GM06990 (cell line): ENCODE data around the gene PELI3.
A peak's percentile ranks its signal among the peaks of the same experiment; 100 is the strongest.
"Not testable (repeated sequence)": the region's sequence is repeated elsewhere in the genome, so short reads cannot be mapped to it uniquely, and the experiment has no call there.

Experiments
- DNase-seq: peaks from one replicate; pipeline ENCODE4 v3.0.0-alpha.2; 2011; ENCODE audit not compliant: insufficient read length; ENCODE audit errors: extremely low read depth
- H3K27me3 ChIP-seq: replicated peaks from 2 replicates; pipeline ENCODE4 v1.6.0; 2011; ENCODE audit warnings: low read length; ENCODE audit not compliant: control insufficient read depth, insufficient read depth
- H3K36me3 ChIP-seq: 2 replicates; pipeline ENCODE4 v1.5.1; 2011; ENCODE audit warnings: low read length; ENCODE audit not compliant: control insufficient read depth, insufficient read depth
- H3K4me3 ChIP-seq: replicated peaks from 2 replicates; pipeline ENCODE4 v1.5.1; 2011; ENCODE audit warnings: low read depth, mild to moderate bottlenecking, control low read depth, low read length
- TF ChIP-seq, protein P1 (sequence below): IDR thresholded peaks from 2 replicates; pipeline ENCODE4 v1.5.1; 2011; ENCODE audit warnings: low read length, control low read depth, mild to moderate bottlenecking, inconsistent platforms; ENCODE audit not compliant: insufficient read depth, poor library complexity, severe bottlenecking

The PELI3 gene

DNA sequence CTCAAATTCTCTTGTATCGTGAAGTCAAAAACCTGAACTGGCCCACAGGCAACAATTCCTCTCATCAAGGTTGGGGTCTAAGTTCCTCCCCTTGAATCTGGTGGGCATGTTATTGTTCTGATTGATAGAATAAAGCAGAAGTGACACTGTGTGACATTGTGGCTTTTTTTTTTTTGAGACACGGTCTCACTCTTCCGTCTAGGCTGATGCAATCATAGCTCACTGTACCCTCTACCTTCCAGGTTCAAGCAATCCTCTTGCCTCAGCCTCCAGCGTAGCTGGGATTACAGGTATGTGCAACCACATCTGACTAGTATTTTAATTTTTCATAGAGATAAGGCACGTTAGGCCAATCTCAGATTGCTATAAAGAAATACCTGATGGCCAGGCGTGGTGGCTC lies 8.9 kb upstream of the PELI3 start:
- no peaks in the 10 kb centered on the region for H3K36me3 ChIP-seq
- no peak for DNase-seq
- H3K4me3 ChIP-seq, result no peak overlapping the region
- TF ChIP-seq, protein P1, sequence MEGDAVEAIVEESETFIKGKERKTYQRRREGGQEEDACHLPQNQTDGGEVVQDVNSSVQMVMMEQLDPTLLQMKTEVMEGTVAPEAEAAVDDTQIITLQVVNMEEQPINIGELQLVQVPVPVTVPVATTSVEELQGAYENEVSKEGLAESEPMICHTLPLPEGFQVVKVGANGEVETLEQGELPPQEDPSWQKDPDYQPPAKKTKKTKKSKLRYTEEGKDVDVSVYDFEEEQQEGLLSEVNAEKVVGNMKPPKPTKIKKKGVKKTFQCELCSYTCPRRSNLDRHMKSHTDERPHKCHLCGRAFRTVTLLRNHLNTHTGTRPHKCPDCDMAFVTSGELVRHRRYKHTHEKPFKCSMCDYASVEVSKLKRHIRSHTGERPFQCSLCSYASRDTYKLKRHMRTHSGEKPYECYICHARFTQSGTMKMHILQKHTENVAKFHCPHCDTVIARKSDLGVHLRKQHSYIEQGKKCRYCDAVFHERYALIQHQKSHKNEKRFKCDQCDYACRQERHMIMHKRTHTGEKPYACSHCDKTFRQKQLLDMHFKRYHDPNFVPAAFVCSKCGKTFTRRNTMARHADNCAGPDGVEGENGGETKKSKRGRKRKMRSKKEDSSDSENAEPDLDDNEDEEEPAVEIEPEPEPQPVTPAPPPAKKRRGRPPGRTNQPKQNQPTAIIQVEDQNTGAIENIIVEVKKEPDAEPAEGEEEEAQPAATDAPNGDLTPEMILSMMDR, result no peak
- H3K27me3 ChIP-seq, result no peaks in the 10 kb centered on the region; the same call in 1 of the 2 replicates

DNA sequence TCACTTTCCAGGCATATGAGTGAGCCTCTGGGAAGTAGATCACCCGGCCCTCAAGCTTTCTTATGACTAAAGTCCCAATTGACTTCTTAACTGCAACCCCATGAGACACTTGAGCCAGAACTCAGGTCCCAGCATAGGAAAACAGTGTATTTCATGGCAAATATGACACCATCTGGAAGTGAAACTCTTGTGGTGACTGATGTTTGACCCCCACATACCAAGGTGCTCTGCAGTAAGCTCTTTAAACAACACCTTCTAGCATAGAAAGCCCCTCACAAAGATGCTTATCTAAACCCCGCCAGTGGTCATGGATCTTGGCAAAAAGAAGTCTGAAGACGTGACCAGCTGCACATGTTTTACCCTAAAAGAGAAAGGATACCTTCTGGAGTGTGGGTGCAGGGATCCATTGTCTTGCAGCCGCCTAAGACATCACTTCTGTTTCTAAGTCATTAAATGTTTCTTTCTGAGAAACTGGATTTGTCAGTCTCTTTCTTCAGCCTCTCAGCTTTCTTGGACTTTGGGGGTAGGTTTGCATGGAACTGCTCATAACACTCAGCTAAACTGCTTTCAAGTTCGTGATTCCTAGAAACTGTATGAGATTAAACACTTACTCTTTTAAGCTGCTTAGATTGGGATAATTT lies 7.4 kb upstream of the PELI3 start:
- Histone ChIP-seq H3K27me3 (no peaks in the 10 kb centered on the region), H3K36me3 (no peaks in the 10 kb centered on the region), H3K4me3 (no peak overlapping the region)
- TF ChIP-seq, protein P1, result no peak
- DNase-seq, result peak; percentile 49

DNA sequence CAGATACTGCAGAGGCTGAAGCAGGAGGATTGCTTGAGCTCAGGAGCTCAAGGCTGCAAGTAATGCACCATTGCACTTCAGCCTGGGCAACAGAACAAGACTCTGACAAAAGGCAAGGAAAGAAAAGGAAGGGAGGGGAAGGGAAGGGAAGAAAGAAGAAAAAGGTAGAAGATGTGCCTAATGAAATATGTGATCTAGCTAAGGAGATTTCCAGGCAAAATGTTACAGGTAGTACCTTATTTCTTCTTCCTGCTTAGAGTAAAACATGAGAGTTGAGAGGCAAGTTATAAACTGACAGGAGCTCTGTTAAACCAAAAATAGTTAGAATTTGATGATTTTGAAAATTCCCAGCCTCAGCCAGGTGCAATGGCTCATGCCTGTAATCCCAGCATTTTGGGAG lies 4.7 kb upstream of the PELI3 start:
- H3K27me3 ChIP-seq, result no peaks in the 10 kb centered on the region
- no peaks in the 10 kb centered on the region for H3K36me3 ChIP-seq
- H3K4me3 ChIP-seq, result no peak overlapping the region
- no peak for DNase-seq
- TF ChIP-seq, protein P1, result no peak

DNA sequence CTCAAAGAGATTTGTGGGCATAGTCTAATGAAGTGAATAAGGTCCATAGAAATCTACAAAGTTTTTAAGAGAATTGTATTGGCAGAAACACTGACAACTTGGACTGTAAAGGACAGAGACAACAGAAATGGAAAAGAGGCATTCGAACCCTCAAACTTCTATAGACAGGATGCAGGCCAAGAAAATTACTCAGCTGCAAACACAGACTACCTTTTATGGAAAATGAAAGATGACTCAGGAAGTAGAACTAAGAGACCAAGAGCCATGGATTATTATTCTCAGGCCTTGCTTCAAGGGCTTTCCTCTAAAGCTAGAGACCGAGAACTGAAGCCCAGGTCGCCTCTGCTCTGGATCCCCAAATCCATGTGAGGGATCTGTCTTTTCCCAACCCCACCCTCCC lies 3.8 kb upstream of the PELI3 start:
- Histone ChIP-seq H3K36me3 (no peaks in the 10 kb centered on the region), H3K27me3 (no peaks in the 10 kb centered on the region)

DNA sequence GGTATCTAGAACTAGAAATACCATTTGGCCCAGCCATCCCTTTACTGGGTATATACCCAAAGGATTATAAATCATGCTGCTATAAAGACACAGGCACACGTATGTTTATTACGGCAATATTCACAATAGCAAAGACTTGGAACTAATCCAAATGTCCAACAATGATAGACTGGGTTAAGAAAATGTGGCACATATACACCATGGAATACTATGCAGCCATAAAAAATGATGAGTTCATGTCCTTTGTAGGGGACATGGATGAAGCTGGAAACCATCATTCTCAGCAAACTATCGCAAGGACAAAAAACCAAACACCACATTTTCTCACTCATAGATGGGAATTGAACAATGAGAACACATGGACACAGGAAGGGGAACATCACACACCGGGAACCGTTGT lies 2.6 kb upstream of the PELI3 start:
- H3K4me3 ChIP-seq, H3K27me3 ChIP-seq, DNase-seq, H3K36me3 ChIP-seq: not testable (repeated sequence)

More for the DNA sequence above, 3.8 kb upstream of the PELI3 start:
- TF ChIP-seq, protein P1, result no peak
- no peak overlapping the region for H3K4me3 ChIP-seq
- no peak for DNase-seq

DNA sequence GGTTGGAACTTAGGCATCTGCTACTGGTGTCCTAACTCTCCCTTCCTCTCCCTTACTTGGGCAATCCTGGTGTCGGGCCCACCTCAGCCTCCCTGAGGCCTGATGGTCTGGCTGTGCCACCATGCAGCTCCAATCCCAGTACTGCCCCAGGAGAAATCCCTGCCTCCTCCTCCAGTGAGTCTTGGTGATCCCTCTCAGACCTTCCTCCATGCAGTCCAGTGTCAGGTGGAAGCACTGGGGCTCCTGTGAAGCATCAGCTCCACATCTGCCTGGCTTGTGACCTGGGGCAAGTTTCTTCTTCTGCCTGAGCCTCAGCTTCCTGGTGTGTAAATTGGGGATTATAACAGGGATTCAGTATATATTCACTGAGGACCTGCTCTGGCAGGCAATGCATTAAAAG lies 1.8 kb upstream of the PELI3 start:
- Histone ChIP-seq H3K36me3 (no peaks in the 10 kb centered on the region), H3K4me3 (no peak overlapping the region), H3K27me3 (no peaks in the 10 kb centered on the region)
- TF ChIP-seq, protein P1, result no peak
- no peak for DNase-seq
